ENCODE results near the gene GPR153.

Gene GPR153

GRCh38 chr1:6209661-6210580 lies 51.0 kb downstream of the GPR153 start:
- no peak overlapping the region for H3K27ac ChIP-seq (ENCODE audit: low read depth, low read length, severe bottlenecking)
- peak overlapping the region; percentile 30 for H3K4me3 ChIP-seq (ENCODE audit: extremely low read depth, insufficient read depth, low read length, poor library complexity, severe bottlenecking)
- H3K9me3 ChIP-seq (ENCODE audit: control insufficient read depth, low read length) = no peaks in the 10 kb centered on the region
- no peaks in the 10 kb centered on the region for H3K36me3 ChIP-seq (ENCODE audit: control insufficient read depth, insufficient read depth, low read length)
- peaks cover 8% of the 10 kb centered on the region for H3K4me1 ChIP-seq (ENCODE audit: control insufficient read depth, insufficient read depth, low read length, poor library complexity, severe bottlenecking)
- WGBS, 2 experiments (ENCODE audit: insufficient coverage in 2 of 2) = 81 to 83% methylated on average over 11 to 12 of the region's 17 CpGs

GRCh38 chr1:6208723-6209660 lies 51.9 kb downstream of the GPR153 start:
- Histone ChIP-seq H3K36me3 (ENCODE audit: control insufficient read depth, insufficient read depth, low read length) (no peaks in the 10 kb centered on the region), H3K4me3 (ENCODE audit: extremely low read depth, insufficient read depth, low read length, poor library complexity, severe bottlenecking) (peak overlapping the region; percentile 30), H3K9me3 (ENCODE audit: control insufficient read depth, low read length) (no peaks in the 10 kb centered on the region), H3K4me1 (ENCODE audit: control insufficient read depth, insufficient read depth, low read length, poor library complexity, severe bottlenecking) (peaks cover 10% of the 10 kb centered on the region), H3K27ac (ENCODE audit: low read depth, low read length, severe bottlenecking) (no peak overlapping the region)
- 7 to 8% methylated on average over 66 to 85 of the region's 99 CpGs for WGBS, 2 experiments (ENCODE audit: insufficient coverage in 2 of 2)

GRCh38 chr1:6207921-6208320 lies 53.0 kb downstream of the GPR153 start:
- Histone ChIP-seq H3K4me3 (ENCODE audit: extremely low read depth, insufficient read depth, low read length, poor library complexity, severe bottlenecking) (no peak overlapping the region), H3K4me1 (ENCODE audit: control insufficient read depth, insufficient read depth, low read length, poor library complexity, severe bottlenecking) (peaks cover 10% of the 10 kb centered on the region), H3K9me3 (ENCODE audit: control insufficient read depth, low read length) (no peaks in the 10 kb centered on the region), H3K27ac (ENCODE audit: low read depth, low read length, severe bottlenecking) (no peak overlapping the region), H3K36me3 (ENCODE audit: control insufficient read depth, insufficient read depth, low read length) (no peaks in the 10 kb centered on the region)
- 93% methylated on average over 7 to 8 of the region's 10 CpGs for WGBS, 2 experiments (ENCODE audit: insufficient coverage in 2 of 2)

GRCh38 chr1:6207075-6207885 lies 53.6 kb downstream of the GPR153 start:
- WGBS, 2 experiments (ENCODE audit: insufficient coverage in 2 of 2) = 91 to 95% methylated on average over 16 to 19 of the region's 19 CpGs
- no peak overlapping the region for H3K4me3 ChIP-seq (ENCODE audit: extremely low read depth, insufficient read depth, low read length, poor library complexity, severe bottlenecking)

GRCh38 chr1:6206520-6206855 lies 54.4 kb downstream of the GPR153 start:
- H3K4me1 ChIP-seq (ENCODE audit: control insufficient read depth, insufficient read depth, low read length, poor library complexity, severe bottlenecking) = peaks cover 10% of the 10 kb centered on the region
- peak overlapping the region; percentile 5 for H3K4me3 ChIP-seq (ENCODE audit: extremely low read depth, insufficient read depth, low read length, poor library complexity, severe bottlenecking)
- no peak overlapping the region for H3K27ac ChIP-seq (ENCODE audit: low read depth, low read length, severe bottlenecking)
- WGBS, 2 experiments (ENCODE audit: insufficient coverage in 2 of 2) = 92 to 94% methylated on average over 17 to 24 of the region's 25 CpGs
- H3K9me3 ChIP-seq (ENCODE audit: control insufficient read depth, low read length) = no peaks in the 10 kb centered on the region
- H3K36me3 ChIP-seq (ENCODE audit: control insufficient read depth, insufficient read depth, low read length) = no peaks in the 10 kb centered on the region

More at GRCh38 chr1:6207075-6207885, 53.6 kb downstream of the GPR153 start:
- Histone ChIP-seq H3K4me1 (ENCODE audit: control insufficient read depth, insufficient read depth, low read length, poor library complexity, severe bottlenecking) (peaks cover 10% of the 10 kb centered on the region), H3K9me3 (ENCODE audit: control insufficient read depth, low read length) (no peaks in the 10 kb centered on the region), H3K36me3 (ENCODE audit: control insufficient read depth, insufficient read depth, low read length) (no peaks in the 10 kb centered on the region), H3K27ac (ENCODE audit: low read depth, low read length, severe bottlenecking) (no peak overlapping the region)

GRCh38 chr1:6205849-6206519 lies 54.9 kb downstream of the GPR153 start, which contains the start of gene RNF207:
RNF207 (plus strand) TSS chr1:6206119; CDS start chr1:6206536, 417 bp downstream.
- Histone ChIP-seq H3K27ac (ENCODE audit: low read depth, low read length, severe bottlenecking) (peak within 1 kb of the TSS; percentile 59), H3K4me1 (ENCODE audit: control insufficient read depth, insufficient read depth, low read length, poor library complexity, severe bottlenecking) (peaks cover 10% of the 10 kb centered on the region), H3K36me3 (ENCODE audit: control insufficient read depth, insufficient read depth, low read length) (no peaks in the 10 kb centered on the region), H3K4me3 (ENCODE audit: extremely low read depth, insufficient read depth, low read length, poor library complexity, severe bottlenecking) (peak within 1 kb of the TSS; percentile 28), H3K9me3 (ENCODE audit: control insufficient read depth, low read length) (no peaks in the 10 kb centered on the region)
- 17 to 18% methylated on average over 49 to 64 of the region's 66 CpGs for WGBS, 2 experiments (ENCODE audit: insufficient coverage in 2 of 2)

GRCh38 chr1:6202256-6202655 lies 58.6 kb downstream of the GPR153 start:
- Histone ChIP-seq H3K27ac (ENCODE audit: low read depth, low read length, severe bottlenecking) (no peak overlapping the region), H3K4me3 (ENCODE audit: extremely low read depth, insufficient read depth, low read length, poor library complexity, severe bottlenecking) (no peak overlapping the region), H3K4me1 (ENCODE audit: control insufficient read depth, insufficient read depth, low read length, poor library complexity, severe bottlenecking) (peaks cover 19% of the 10 kb centered on the region), H3K36me3 (ENCODE audit: control insufficient read depth, insufficient read depth, low read length) (peaks cover 6% of the 10 kb centered on the region), H3K9me3 (ENCODE audit: control insufficient read depth, low read length) (no peaks in the 10 kb centered on the region)
- WGBS, 2 experiments (ENCODE audit: insufficient coverage in 2 of 2) = 90 to 91% methylated on average over 3 to 4 of the region's 7 CpGs

- 62 to 66% methylated on average over 10 of the region's 10 CpGs for WGBS, 2 experiments (ENCODE audit: insufficient coverage in 2 of 2)
- peak overlapping the region; percentile 83 for H3K27ac ChIP-seq (ENCODE audit: low read depth, low read length, severe bottlenecking)
- H3K4me1 ChIP-seq (ENCODE audit: control insufficient read depth, insufficient read depth, low read length, poor library complexity, severe bottlenecking) = peaks cover 15% of the 10 kb centered on the region
- H3K4me3 ChIP-seq (ENCODE audit: extremely low read depth, insufficient read depth, low read length, poor library complexity, severe bottlenecking) = peak overlapping the region; percentile 96
- no peaks in the 10 kb centered on the region for H3K9me3 ChIP-seq (ENCODE audit: control insufficient read depth, low read length)
- peaks cover 26% of the 10 kb centered on the region for H3K36me3 ChIP-seq (ENCODE audit: control insufficient read depth, insufficient read depth, low read length)
Measured at GRCh38 chr1:6200188-6200809, 60.6 kb downstream of the GPR153 start.

GRCh38 chr1:6199298-6200187 lies 61.4 kb downstream of the GPR153 start, which contains the start of gene RPL22:
RPL22 (minus strand) TSS chr1:6199595; CDS start chr1:6199573, 22 bp downstream.
- Histone ChIP-seq H3K9me3 (ENCODE audit: control insufficient read depth, low read length) (no peaks in the 10 kb centered on the region), H3K36me3 (ENCODE audit: control insufficient read depth, insufficient read depth, low read length) (peaks cover 34% of the 10 kb centered on the region), H3K4me1 (ENCODE audit: control insufficient read depth, insufficient read depth, low read length, poor library complexity, severe bottlenecking) (peaks cover 14% of the 10 kb centered on the region), H3K27ac (ENCODE audit: low read depth, low read length, severe bottlenecking) (peak within 1 kb of the TSS; percentile 83), H3K4me3 (ENCODE audit: extremely low read depth, insufficient read depth, low read length, poor library complexity, severe bottlenecking) (peak within 1 kb of the TSS; percentile 96)
- 0 to 1% methylated on average over 27 to 40 of the region's 53 CpGs for WGBS, 2 experiments (ENCODE audit: insufficient coverage in 2 of 2)

Data from mesodermal cell (in vitro differentiated cells).